ENCODE measurements around the gene ATCAY. TPM values are rescaled to one million over a fixed set of nuclear protein-coding genes. Genes with fewer than 3 reads are reported as not detected.

Gene ATCAY
- total and polyA plus RNA-seq, 2 of the 13 experiments (the other 11 are each of a cell fraction or from before 2014, with no cell fraction given) = not detected

DNA sequence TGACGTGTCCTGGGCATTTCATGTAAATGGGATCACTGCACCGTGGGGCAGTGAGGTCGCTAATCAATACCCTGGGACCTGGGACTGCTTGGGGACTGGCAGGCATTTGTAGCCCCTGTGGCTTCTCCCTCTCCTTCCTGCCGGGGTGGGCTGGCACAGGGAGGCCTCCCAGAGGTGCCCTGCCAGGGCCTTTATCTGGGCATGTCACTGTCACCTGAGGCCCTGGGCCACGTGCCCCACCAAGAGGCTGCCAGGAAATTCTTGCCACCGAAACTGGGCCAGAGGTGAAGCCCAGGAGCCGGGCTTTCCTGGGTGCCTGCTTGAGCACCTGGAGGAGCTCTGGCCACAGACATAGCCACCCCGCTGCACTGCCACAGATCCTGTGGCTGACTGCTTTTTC is 50.6 kb downstream of the ATCAY start (continued):
- TF ChIP-seq, protein P1, sequence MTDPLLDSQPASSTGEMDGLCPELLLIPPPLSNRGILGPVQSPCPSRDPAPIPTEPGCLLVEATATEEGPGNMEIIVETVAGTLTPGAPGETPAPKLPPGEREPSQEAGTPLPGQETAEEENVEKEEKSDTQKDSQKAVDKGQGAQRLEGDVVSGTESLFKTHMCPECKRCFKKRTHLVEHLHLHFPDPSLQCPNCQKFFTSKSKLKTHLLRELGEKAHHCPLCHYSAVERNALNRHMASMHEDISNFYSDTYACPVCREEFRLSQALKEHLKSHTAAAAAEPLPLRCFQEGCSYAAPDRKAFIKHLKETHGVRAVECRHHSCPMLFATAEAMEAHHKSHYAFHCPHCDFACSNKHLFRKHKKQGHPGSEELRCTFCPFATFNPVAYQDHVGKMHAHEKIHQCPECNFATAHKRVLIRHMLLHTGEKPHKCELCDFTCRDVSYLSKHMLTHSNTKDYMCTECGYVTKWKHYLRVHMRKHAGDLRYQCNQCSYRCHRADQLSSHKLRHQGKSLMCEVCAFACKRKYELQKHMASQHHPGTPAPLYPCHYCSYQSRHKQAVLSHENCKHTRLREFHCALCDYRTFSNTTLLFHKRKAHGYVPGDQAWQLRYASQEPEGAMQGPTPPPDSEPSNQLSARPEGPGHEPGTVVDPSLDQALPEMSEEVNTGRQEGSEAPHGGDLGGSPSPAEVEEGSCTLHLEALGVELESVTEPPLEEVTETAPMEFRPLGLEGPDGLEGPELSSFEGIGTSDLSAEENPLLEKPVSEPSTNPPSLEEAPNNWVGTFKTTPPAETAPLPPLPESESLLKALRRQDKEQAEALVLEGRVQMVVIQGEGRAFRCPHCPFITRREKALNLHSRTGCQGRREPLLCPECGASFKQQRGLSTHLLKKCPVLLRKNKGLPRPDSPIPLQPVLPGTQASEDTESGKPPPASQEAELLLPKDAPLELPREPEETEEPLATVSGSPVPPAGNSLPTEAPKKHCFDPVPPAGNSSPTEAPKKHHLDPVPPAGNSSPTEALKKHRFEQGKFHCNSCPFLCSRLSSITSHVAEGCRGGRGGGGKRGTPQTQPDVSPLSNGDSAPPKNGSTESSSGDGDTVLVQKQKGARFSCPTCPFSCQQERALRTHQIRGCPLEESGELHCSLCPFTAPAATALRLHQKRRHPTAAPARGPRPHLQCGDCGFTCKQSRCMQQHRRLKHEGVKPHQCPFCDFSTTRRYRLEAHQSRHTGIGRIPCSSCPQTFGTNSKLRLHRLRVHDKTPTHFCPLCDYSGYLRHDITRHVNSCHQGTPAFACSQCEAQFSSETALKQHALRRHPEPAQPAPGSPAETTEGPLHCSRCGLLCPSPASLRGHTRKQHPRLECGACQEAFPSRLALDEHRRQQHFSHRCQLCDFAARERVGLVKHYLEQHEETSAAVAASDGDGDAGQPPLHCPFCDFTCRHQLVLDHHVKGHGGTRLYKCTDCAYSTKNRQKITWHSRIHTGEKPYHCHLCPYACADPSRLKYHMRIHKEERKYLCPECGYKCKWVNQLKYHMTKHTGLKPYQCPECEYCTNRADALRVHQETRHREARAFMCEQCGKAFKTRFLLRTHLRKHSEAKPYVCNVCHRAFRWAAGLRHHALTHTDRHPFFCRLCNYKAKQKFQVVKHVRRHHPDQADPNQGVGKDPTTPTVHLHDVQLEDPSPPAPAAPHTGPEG (CRISPR knock-in tag; IDR thresholded peaks at IDR 0.05) = no peak
- TF ChIP-seq SOX13 (IDR thresholded peaks at IDR 0.05) (no peak), SOX13 (CRISPR knock-in tag; conservative IDR thresholded peaks at IDR 0.05 in 1 of 2, IDR thresholded peaks at IDR 0.05 in 1 of 2) (no peak)

DNA sequence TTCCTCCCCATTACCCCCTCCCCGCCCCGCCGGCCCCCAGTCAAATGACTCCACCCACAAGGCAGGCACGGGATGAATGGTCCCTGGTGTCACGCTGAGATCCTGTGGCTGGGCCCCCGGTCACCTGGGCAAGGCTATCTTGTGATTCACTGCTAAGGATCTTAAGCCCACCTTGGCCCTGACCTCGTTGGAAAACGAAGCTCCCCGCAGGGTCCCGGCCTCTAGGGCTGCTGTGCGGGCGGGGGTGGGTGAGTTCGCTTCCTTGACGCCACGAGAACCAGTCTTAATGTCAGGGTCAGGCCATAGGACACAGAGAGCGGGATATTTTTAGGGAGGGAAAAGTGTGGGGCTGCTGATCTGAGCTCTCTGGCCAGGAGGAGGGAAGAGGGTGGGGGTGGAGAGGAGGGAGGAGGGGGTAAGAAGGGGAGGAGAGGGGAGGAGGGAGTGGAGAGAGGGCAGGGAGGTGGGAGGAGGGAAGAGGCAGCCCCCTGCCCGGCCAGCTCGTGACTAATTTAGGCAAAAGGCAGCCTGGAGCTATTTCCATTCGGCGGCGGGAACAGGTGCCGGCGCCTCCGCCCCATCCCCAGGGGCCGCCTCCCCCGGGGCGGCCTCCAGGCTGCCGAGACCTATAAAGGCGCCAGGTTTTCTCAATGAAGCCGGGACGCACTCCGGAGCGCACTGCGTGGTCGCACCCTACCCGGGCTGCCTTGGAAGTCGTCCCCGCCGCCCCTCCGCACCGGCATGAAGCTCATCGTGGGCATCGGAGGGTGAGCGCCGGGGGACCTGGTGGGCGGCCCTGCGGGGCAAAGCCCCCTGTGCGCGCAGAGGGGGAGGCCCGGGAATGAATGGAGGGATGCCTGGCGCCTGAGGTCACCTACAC is 52.7 kb downstream of the ATCAY start, which contains the start of gene NMRK2:
Gene NMRK2 (plus strand): TSS at position 139 of the 880 bp plus-strand sequence. CDS start 603 bp downstream, at position 742.
- H3K9me3 ChIP-seq (ENCODE audit: low read length) = no peaks in the 10 kb centered on the region
- H3K36me3 ChIP-seq (replicated peaks in 1 of 2; ENCODE audit: control insufficient read depth in 1 of 2, insufficient read depth in 2 of 2, low read length in 2 of 2) = no peaks in the 10 kb centered on the region
- intact Hi-C loops (cut with micrococcal nuclease; ENCODE audit: unreplicated experiment) (no loop called here), in situ Hi-C loops (cut with HindIII; ENCODE audit: extremely low pct_ligation_motif_present, low pct_unique_long_range_greater_than_20kb) (no loop called here)
- H3K79me2 ChIP-seq (ENCODE audit: insufficient read depth, low read length) = no peaks in the 10 kb centered on the region
- no peaks in the 10 kb centered on the region for H3K4me1 ChIP-seq (ENCODE audit: insufficient read depth, low read length)
- WGBS (ENCODE audit: low lambda C conversion rate) = 23% methylated on average over 29 of the region's 51 CpGs
- ATAC-seq = no peak
- no TSS peak for BruUV-seq (replicated peaks)
- no peak for DNase-seq (ENCODE audit: low spot score)
- H3K4me3 ChIP-seq (replicated peaks in 1 of 3; ENCODE audit: insufficient read depth in 1 of 3, low read depth in 2 of 3, low read length in 3 of 3) = no peak within 1 kb of the TSS
- no peak within 1 kb of the TSS for H3K9ac ChIP-seq (ENCODE audit: insufficient read depth, low read depth, low read length)
- no peak within 1 kb of the TSS for H2AFZ ChIP-seq (ENCODE audit: low read length)
- no peak for TF ChIP-seq ZNF792 (CRISPR knock-in tag; IDR thresholded peaks at IDR 0.05)
- TF ChIP-seq CC2D1A (CRISPR knock-in tag; IDR thresholded peaks at IDR 0.05) = no peak
- TF ChIP-seq, protein P2, sequence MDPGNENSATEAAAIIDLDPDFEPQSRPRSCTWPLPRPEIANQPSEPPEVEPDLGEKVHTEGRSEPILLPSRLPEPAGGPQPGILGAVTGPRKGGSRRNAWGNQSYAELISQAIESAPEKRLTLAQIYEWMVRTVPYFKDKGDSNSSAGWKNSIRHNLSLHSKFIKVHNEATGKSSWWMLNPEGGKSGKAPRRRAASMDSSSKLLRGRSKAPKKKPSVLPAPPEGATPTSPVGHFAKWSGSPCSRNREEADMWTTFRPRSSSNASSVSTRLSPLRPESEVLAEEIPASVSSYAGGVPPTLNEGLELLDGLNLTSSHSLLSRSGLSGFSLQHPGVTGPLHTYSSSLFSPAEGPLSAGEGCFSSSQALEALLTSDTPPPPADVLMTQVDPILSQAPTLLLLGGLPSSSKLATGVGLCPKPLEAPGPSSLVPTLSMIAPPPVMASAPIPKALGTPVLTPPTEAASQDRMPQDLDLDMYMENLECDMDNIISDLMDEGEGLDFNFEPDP (CRISPR knock-in tag; conservative IDR thresholded peaks at IDR 0.05) = no peak
- no peak for TF ChIP-seq ZNF274 (CRISPR knock-in tag; IDR thresholded peaks at IDR 0.05)
- no peak for TF ChIP-seq PHF5A (CRISPR knock-in tag; IDR thresholded peaks at IDR 0.05; ENCODE audit: low read depth, unreplicated experiment)
- no peak for TF ChIP-seq SP140L (CRISPR knock-in tag; IDR thresholded peaks at IDR 0.05; ENCODE audit: borderline replicate concordance)
- TF ChIP-seq GLI4 (CRISPR knock-in tag; IDR thresholded peaks at IDR 0.05; ENCODE audit: borderline replicate concordance) = no peak
- TF ChIP-seq GTF3A (CRISPR knock-in tag; conservative IDR thresholded peaks at IDR 0.05) = no peak
- CTCF ChIA-PET (ENCODE audit: low intra/inter-chr PET ratio, low total read pairs) = no interaction called here
- no peaks in the 10 kb centered on the region for H4K20me1 ChIP-seq (ENCODE audit: insufficient read depth, low read length)
- no peak within 1 kb of the TSS for H3K27ac ChIP-seq (ENCODE audit: extremely low read length, insufficient read depth, low read length)
- POLR2A ChIA-PET = no interaction called here
- H3K4me2 ChIP-seq (ENCODE audit: low read depth, low read length) = no peak within 1 kb of the TSS
- peaks cover 0 to 24% of the 10 kb centered on the region in 2 experiments; a peak in 2 of 5 replicates for H3K27me3 ChIP-seq (ENCODE audit: control insufficient read depth in 1 of 2, insufficient read depth in 2 of 2, low read length in 2 of 2)
- no peak for FAIRE-seq
